Lower lobe of right lung (tissue), 2 donors: ENCODE measurements around the gene SPDYE3. TPM values are rescaled to one million over a fixed set of nuclear protein-coding genes. Genes with fewer than 3 reads are reported as not detected.
A peak's percentile ranks its signal among the peaks of the same experiment; 100 is the strongest.
"Not testable (repeated sequence)": the region's sequence is repeated elsewhere in the genome, so short reads cannot be mapped to it uniquely, and the experiment has no call there.

Source experiments
- ATAC-seq, 2 donors: fragments of 200-7000 bp; cut with Tn5 transposase; one replicate each; pipeline ENCODE4 v1.9.1; 2020 to 2022; ENCODE audit warnings: mild to moderate bottlenecking in 2 of 2, moderate library complexity in 2 of 2
- DNase-seq: peaks from one replicate; pipeline ENCODE4 v3.0.0-alpha.2; 2020
- H3K27ac ChIP-seq: fragments of 200-600 bp; one replicate; pipeline ENCODE4 v1.8.0; 2022
- H3K27me3 ChIP-seq: fragments of 200-600 bp; one replicate; pipeline ENCODE4 v1.8.0; 2022; ENCODE audit warnings: low read depth
- H3K36me3 ChIP-seq: fragments of 200-600 bp; one replicate; pipeline ENCODE4 v1.8.0; 2022; ENCODE audit warnings: mild to moderate bottlenecking
- H3K4me1 ChIP-seq: fragments of 200-600 bp; one replicate; pipeline ENCODE4 v1.8.0; 2022
- H3K4me3 ChIP-seq: fragments of 200-600 bp; one replicate; pipeline ENCODE4 v1.8.0; 2022; ENCODE audit warnings: mild to moderate bottlenecking
- H3K9me3 ChIP-seq: fragments of 200-600 bp; one replicate; pipeline ENCODE4 v1.8.0; 2022
- CTCF ChIP-seq: fragments of 200-600 bp; IDR thresholded peaks from one replicate; pipeline ENCODE4 v1.8.0; 2022; ENCODE audit warnings: antibody characterized with exemption, mild to moderate bottlenecking
- intact Hi-C: fragments of 100-400 bp; cut with DNase I; formaldehyde crosslinking; loops from one replicate; pipeline ENCODE4 v1.11.0; 2022
- total RNA-seq: library from RNA; stranded (reverse); fragmentation: NEBNext Ultra II Directional; extraction: Animal tissue kit (Norgen Biotek cat#: 25700); gene quantifications from one replicate; pipeline ENCODE4 v1.2.1, GENCODE V29; 2021
- donor health status: DM: no; HTN: yes; CAD: no; lungs with severe emphysema.

The SPDYE3 gene
- total RNA-seq, 1 donor from 2014 or later: not detected

GRCh38 chr7:100342765-100343164 lies 35.3 kb downstream of the SPDYE3 start:
- Histone ChIP-seq H3K27ac (no peak overlapping the region), H3K4me1 (peaks cover 5% of the 10 kb centered on the region), H3K27me3 (no peaks in the 10 kb centered on the region), H3K4me3 (no peak overlapping the region), H3K36me3 (peaks cover 64% of the 10 kb centered on the region), H3K9me3 (no peaks in the 10 kb centered on the region)
- intact Hi-C loops: no loop called here
- no peak for DNase-seq
- TF ChIP-seq CTCF: no peak
- no peak for ATAC-seq

- DNase-seq, H3K4me1 ChIP-seq, H3K9me3 ChIP-seq, H3K27ac ChIP-seq, intact Hi-C loops, H3K27me3 ChIP-seq, H3K4me3 ChIP-seq, ATAC-seq: not testable (repeated sequence)
- H3K36me3 ChIP-seq: peaks cover 66% of the 10 kb centered on the region
These were observed 36.6 kb downstream of the SPDYE3 start for GRCh38 chr7:100344124-100344559.

DNA sequence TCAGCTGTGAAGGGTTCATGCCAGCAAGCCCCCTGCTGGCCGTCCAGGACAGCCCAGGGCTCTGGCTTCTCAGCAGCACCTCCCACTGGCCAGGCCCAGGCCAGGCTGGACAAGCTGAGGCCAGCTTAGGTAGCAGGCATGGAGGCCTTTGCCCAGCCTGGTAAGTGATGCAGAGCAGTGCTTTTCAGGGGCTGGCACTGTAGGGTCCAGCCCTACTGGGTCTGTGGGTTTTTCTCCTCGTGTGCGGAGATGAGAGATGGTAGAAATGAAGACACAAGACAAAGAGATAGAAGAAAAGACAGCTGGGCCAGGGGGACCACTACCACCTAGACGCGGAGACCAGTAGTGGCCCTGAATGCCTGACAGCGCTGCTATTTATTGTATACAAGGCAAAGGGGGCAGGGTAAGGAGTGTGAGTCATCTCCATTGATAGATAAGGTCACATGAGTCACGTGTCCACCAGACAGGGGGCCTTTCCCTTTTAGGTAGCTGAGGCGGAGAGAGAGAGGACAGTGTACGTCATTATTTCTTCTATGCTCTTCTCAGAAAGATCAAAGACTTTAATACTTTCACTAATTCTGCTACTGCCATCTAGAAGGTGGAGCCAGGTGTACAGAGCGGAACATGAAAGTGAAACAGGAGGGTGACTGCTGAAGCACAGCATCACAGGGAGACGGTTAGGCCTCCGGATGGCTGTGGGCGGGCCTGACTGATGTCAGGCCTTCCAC lies 37.2 kb downstream of the SPDYE3 start:
- H3K36me3 ChIP-seq: peaks cover 66% of the 10 kb centered on the region
- DNase-seq: not testable (repeated sequence)

GRCh38 chr7:100345288-100345672 lies 37.8 kb downstream of the SPDYE3 start:
- H3K27me3 ChIP-seq, H3K4me3 ChIP-seq, intact Hi-C loops, H3K4me1 ChIP-seq, H3K9me3 ChIP-seq: not testable (repeated sequence)
- Histone ChIP-seq H3K36me3 (peaks cover 70% of the 10 kb centered on the region), H3K27ac (peak overlapping the region; percentile 41)
- DNase-seq (peak; percentile 83), ATAC-seq (peak; percentile 61 to 68)
- TF ChIP-seq CTCF: peak; percentile 56

More for the DNA sequence above, 37.2 kb downstream of the SPDYE3 start:
- H3K9me3 ChIP-seq, intact Hi-C loops, H3K4me3 ChIP-seq, H3K27me3 ChIP-seq, H3K4me1 ChIP-seq: not testable (repeated sequence)
- ATAC-seq: peak; percentile 94
- peak; percentile 40 for TF ChIP-seq CTCF
- H3K27ac ChIP-seq: peak overlapping the region; percentile 41

DNA sequence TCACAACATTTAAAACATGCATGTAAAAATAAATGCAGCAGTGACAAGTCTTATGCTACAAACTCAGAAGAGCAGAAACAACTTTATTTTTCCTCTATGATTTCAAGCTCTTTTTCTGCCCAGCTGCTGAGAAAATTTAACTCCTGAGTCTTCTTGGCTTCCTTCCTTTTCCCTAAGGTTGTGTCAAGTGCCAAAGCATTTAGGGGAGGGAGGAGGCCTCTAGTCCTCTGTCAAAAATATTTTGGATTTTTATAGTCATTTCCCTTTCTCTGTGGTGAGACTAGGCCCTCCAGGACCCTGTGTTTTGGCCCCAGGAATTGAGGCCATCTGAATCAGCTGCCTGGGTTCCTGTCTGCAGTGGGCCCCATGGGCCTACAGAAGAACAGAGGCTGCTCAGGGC lies 39.4 kb downstream of the SPDYE3 start:
- H3K4me3 ChIP-seq: no peak overlapping the region
- intact Hi-C loops: no loop called here
- H3K4me1 ChIP-seq: peaks cover 5% of the 10 kb centered on the region
- DNase-seq (no peak), ATAC-seq (no peak)
- H3K27me3 ChIP-seq: no peaks in the 10 kb centered on the region
- no peaks in the 10 kb centered on the region for H3K9me3 ChIP-seq
- no peak overlapping the region for H3K27ac ChIP-seq
- no peak for TF ChIP-seq CTCF
- peaks cover 74% of the 10 kb centered on the region for H3K36me3 ChIP-seq

GRCh38 chr7:100348805-100349204 lies 41.3 kb downstream of the SPDYE3 start:
- Histone ChIP-seq H3K36me3 (peaks cover 79% of the 10 kb centered on the region), H3K27me3 (no peaks in the 10 kb centered on the region), H3K4me1 (peaks cover 5% of the 10 kb centered on the region), H3K9me3 (no peaks in the 10 kb centered on the region), H3K4me3 (no peak overlapping the region), H3K27ac (no peak overlapping the region)
- ATAC-seq (no peak), DNase-seq (no peak)
- intact Hi-C loops: no loop called here
- no peak for TF ChIP-seq CTCF
